ENCODE data around the gene SLC39A8. TPM values are rescaled to one million over a fixed set of nuclear protein-coding genes. Genes with fewer than 3 reads are reported as not detected.
A peak's percentile ranks its signal among the peaks of the same experiment; 100 is the strongest.

Gene SLC39A8
- total RNA-seq, 1 donor from 2014 or later, result 17.1 TPM

DNA sequence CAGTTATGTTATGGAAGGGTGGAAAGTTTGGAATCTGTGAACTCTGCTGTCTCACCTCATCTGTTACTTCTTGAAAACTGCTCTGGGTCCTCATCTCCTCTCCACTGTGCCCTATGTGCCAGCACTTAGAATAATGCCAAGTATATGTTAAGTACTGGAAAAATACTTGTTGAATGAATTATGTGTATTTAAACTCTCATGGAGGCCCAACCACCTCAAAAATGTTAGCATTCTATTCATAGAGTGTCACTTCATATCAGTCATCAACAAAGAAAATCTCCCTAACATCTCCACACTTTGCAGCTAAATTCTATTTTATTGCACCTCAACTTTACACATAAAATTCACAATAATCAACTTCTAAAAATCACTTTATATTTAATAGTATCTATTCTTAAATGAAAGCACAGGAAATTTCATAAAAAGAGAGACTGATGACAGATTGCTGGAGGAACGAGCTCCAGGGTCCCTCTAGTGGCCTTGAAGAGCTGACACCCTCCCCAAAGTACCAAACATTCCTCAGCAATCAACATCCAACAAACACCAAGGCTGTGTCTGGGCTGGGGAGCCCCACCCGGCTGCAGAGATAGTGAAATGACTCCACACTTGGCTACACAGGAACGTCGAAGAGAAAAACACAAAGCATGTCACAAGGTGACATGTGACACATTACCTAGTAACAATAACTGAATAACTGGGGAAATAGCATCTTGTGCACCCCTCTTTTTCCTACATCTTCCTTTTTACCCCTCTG, 45.8 kb downstream of the SLC39A8 start:
- H3K4me3 ChIP-seq, result no peak overlapping the region
- H3K36me3 ChIP-seq, result no peaks in the 10 kb centered on the region
- TF ChIP-seq CTCF (IDR thresholded peaks at IDR 0.05), result peak; percentile 13 to 54 (median 41)
- H3K4me1 ChIP-seq, result peaks cover 0 to 2% of the 10 kb centered on the region in 2 donors
- H3K27ac ChIP-seq, result no peak overlapping the region
- H3K9me3 ChIP-seq, result no peaks in the 10 kb centered on the region
- H3K27me3 ChIP-seq, result no peaks in the 10 kb centered on the region
- DNase-seq (ENCODE audit: low spot score in 2 of 2), result no peak
- intact Hi-C loops (cut with DNase I), result no loop called here

- no peak for TF ChIP-seq CTCF (IDR thresholded peaks at IDR 0.05)
- DNase-seq (ENCODE audit: low spot score in 2 of 2), result no peak
- intact Hi-C loops (cut with DNase I), result no loop called here
- Histone ChIP-seq H3K36me3 (no peaks in the 10 kb centered on the region), H3K4me3 (no peak overlapping the region), H3K27ac (no peak overlapping the region), H3K9me3 (no peaks in the 10 kb centered on the region), H3K27me3 (no peaks in the 10 kb centered on the region), H3K4me1 (peaks cover 0 to 2% of the 10 kb centered on the region in 2 donors)
Measured at GRCh38 chr4:102298716-102299115, 46.6 kb downstream of the SLC39A8 start.

- intact Hi-C loops (cut with DNase I), result no loop called here
- H3K4me1 ChIP-seq, result peaks cover 0 to 2% of the 10 kb centered on the region in 2 donors
- no peaks in the 10 kb centered on the region for H3K9me3 ChIP-seq
- DNase-seq (ENCODE audit: low spot score in 2 of 2), result no peak
- H3K27ac ChIP-seq, result no peak overlapping the region
- no peak overlapping the region for H3K4me3 ChIP-seq
- no peaks in the 10 kb centered on the region for H3K36me3 ChIP-seq
- no peak for TF ChIP-seq CTCF (IDR thresholded peaks at IDR 0.05)
- H3K27me3 ChIP-seq, result no peaks in the 10 kb centered on the region
Measured at GRCh38 chr4:102295153-102295862, 50.0 kb downstream of the SLC39A8 start.

DNA sequence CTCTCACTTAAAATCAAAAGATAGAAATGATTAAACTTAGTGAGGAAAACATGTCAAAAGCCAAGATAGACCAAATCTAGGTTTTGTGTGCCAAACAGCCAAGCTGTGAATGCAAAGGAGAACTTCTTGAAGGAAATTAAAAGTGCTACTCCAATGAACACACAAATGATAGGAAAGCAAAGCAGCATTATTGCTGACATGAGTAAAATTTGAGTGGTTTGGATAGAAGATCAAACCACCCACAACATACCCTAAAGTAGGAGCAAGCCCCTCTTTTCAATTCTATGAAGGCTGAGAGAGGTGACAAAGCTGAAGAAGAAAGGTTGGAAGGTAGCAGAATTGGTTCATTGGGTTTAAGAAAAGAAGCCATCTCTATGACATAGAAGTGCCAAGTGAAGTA, 56.8 kb downstream of the SLC39A8 start:
- H3K36me3 ChIP-seq, result no peaks in the 10 kb centered on the region
- H3K4me3 ChIP-seq, result no peak overlapping the region
- H3K4me1 ChIP-seq, result no peaks in the 10 kb centered on the region
- H3K27me3 ChIP-seq, result no peaks in the 10 kb centered on the region
- intact Hi-C loops (cut with DNase I), result no loop called here
- H3K27ac ChIP-seq, result no peak overlapping the region
- TF ChIP-seq CTCF (IDR thresholded peaks at IDR 0.05), result no peak
- no peak for DNase-seq (ENCODE audit: low spot score in 2 of 2)
- H3K9me3 ChIP-seq, result no peaks in the 10 kb centered on the region

GRCh38 chr4:102285831-102286230, 59.5 kb downstream of the SLC39A8 start:
- H3K4me1 ChIP-seq, result no peaks in the 10 kb centered on the region
- intact Hi-C loops (cut with DNase I), result no loop called here
- H3K9me3 ChIP-seq, result no peaks in the 10 kb centered on the region
- no peak for DNase-seq (ENCODE audit: low spot score in 2 of 2)
- no peaks in the 10 kb centered on the region for H3K27me3 ChIP-seq
- H3K27ac ChIP-seq, result no peak overlapping the region
- no peaks in the 10 kb centered on the region for H3K36me3 ChIP-seq
- H3K4me3 ChIP-seq, result no peak overlapping the region
- TF ChIP-seq CTCF (IDR thresholded peaks at IDR 0.05), result no peak
